ENCODE measurements around the gene C3orf18. TPM values are rescaled to one million over a fixed set of nuclear protein-coding genes. Genes with fewer than 3 reads are reported as not detected.

The C3orf18 gene
- total RNA-seq, 2 donors from 2014 or later, result 7.5 to 11.0 TPM

- intact Hi-C loops (cut with DNase I), result loop anchor here (5.0 to 10.0 kb wide), 2 partner anchors 256 to 1062 kb away; partner anchors contain the start of genes TEX264 and TMEM115
- TF ChIP-seq CTCF (IDR thresholded peaks at IDR 0.05), result no peak
- no peak for TF ChIP-seq POLR2AphosphoS5 (IDR thresholded peaks at IDR 0.05)
- no peak for TF ChIP-seq POLR2A (IDR thresholded peaks at IDR 0.05)
- no peaks in the 10 kb centered on the region for H3K36me3 ChIP-seq
- 71% methylated on average over 6 of the region's 6 CpGs for WGBS
- H3K9me3 ChIP-seq, result no peaks in the 10 kb centered on the region
- no peaks in the 10 kb centered on the region for H3K27me3 ChIP-seq (replicated peaks; ENCODE audit: insufficient read depth)
- no peak overlapping the region for H3K27ac ChIP-seq
- H3K4me3 ChIP-seq, result no peak overlapping the region
- H3K4me1 ChIP-seq (replicated peaks), result peaks cover 8% of the 10 kb centered on the region
- DNase-seq (ENCODE audit: low spot score), result no peak
Observed at GRCh38 chr3:50612970-50613846, 45.7 kb upstream of the C3orf18 start.

DNA sequence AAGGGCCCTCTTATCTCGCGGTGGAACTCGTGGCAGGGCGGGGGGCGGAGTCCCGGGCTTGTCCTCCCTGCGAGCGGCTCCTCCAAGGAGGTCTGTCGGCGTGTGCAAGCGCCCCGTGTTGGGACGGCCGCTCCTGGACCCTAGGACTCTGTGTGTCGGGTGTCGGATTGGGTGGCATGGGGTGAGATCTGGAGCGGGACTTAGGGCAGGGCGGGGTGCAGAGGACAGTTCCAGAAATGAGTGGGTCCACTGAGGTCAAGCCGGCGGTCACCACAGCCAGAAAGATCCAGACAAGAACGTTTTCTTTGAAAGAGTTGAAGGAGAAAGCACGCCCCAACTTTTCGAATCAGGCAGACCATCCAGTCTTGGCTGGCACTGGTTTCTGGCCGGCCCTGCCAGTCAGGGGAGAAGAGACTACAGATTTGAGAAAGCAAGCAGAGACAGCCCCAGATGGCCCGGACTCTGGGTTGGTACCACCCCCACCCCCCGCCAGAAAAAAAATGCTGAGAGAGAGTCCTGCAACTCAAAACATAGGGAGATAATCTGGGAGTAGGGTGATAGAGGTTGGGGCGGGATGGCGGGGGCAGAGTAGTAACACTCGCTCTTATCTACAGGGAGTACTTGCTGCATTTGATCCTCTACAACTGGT is 44.8 kb upstream of the C3orf18 start:
- no peak for DNase-seq (ENCODE audit: low spot score)
- intact Hi-C loops (cut with DNase I), result loop anchor here (5.0 to 10.0 kb wide), 2 partner anchors 255 to 1062 kb away; partner anchors contain the start of genes TEX264 and TMEM115
- Histone ChIP-seq H3K9me3 (no peaks in the 10 kb centered on the region), H3K27me3 (replicated peaks; ENCODE audit: insufficient read depth) (no peaks in the 10 kb centered on the region), H3K27ac (peak overlapping the region; percentile 71 to 78), H3K36me3 (no peaks in the 10 kb centered on the region), H3K4me1 (replicated peaks) (peaks cover 3% of the 10 kb centered on the region), H3K4me3 (peak overlapping the region; percentile 52 to 62)
- TF ChIP-seq CTCF (IDR thresholded peaks at IDR 0.05) (no peak), POLR2AphosphoS5 (IDR thresholded peaks at IDR 0.05) (no peak), POLR2A (IDR thresholded peaks at IDR 0.05) (peak; percentile 15)
- 8% methylated on average over 29 of the region's 29 CpGs for WGBS

- peak within 1 kb of the TSS; percentile 71 to 78 for H3K27ac ChIP-seq
- peak within 1 kb of the TSS; percentile 52 to 62 for H3K4me3 ChIP-seq
- no peaks in the 10 kb centered on the region for H3K36me3 ChIP-seq
- peaks cover 2% of the 10 kb centered on the region for H3K4me1 ChIP-seq (replicated peaks)
- H3K27me3 ChIP-seq (replicated peaks; ENCODE audit: insufficient read depth), result no peaks in the 10 kb centered on the region
- intact Hi-C loops (cut with DNase I), result loop anchor here (5.0 to 10.0 kb wide), 2 partner anchors 254 to 1063 kb away; partner anchors contain the start of genes TEX264 and TMEM115
- H3K9me3 ChIP-seq, result no peaks in the 10 kb centered on the region
- TF ChIP-seq POLR2A (IDR thresholded peaks at IDR 0.05), result peak; percentile 92
- peak in 1 of 4 experiments; percentile 39 for TF ChIP-seq CTCF (IDR thresholded peaks at IDR 0.05)
- no peak for TF ChIP-seq POLR2AphosphoS5 (IDR thresholded peaks at IDR 0.05)
- DNase-seq (ENCODE audit: low spot score), result peak; percentile 91
- WGBS, result under 1% methylated on average over 62 of the region's 75 CpGs
Observed at GRCh38 chr3:50611464-50612233, 44.1 kb upstream of the C3orf18 start, which contains the start of gene CISH. Gene CISH (minus strand): TSS chr3:50611774. CDS start chr3:50611650, 124 bp downstream.

DNA sequence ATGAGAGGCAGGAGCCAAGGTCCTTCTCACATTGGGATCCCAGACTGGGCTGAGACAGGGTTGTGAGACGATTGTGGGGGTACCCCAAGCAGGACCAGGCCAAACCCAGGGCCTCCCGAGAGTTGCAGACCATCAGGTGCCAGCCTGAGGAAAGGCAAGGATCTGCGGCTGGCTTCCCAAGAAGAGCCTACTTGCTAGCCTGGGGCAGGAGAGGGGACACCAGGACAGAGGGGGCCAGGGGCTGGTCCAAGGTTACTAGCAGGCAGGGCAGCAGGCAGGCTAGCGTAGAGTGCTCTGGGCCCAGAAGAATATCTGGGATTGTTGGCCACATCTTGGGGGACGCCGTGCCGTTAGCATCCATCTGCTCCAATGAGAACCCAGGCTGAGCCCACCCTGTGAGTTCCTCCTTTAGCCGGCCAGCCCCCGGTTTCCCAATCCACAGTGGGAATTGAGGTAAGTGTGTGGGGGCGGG is 43.5 kb upstream of the C3orf18 start:
- TF ChIP-seq POLR2A (IDR thresholded peaks at IDR 0.05), result no peak
- TF ChIP-seq POLR2AphosphoS5 (IDR thresholded peaks at IDR 0.05), result no peak
- TF ChIP-seq CTCF (IDR thresholded peaks at IDR 0.05), result no peak
- intact Hi-C loops (cut with DNase I), result loop anchor here (5.0 to 10.0 kb wide), 2 partner anchors 254 to 1064 kb away; partner anchors contain the start of genes TEX264 and TMEM115
- peak overlapping the region; percentile 71 to 78 for H3K27ac ChIP-seq
- H3K9me3 ChIP-seq, result no peaks in the 10 kb centered on the region
- H3K27me3 ChIP-seq (replicated peaks; ENCODE audit: insufficient read depth), result no peaks in the 10 kb centered on the region
- DNase-seq (ENCODE audit: low spot score), result no peak
- WGBS, result 11% methylated on average over 10 of the region's 10 CpGs
- peaks cover 2% of the 10 kb centered on the region for H3K4me1 ChIP-seq (replicated peaks)
- H3K36me3 ChIP-seq, result no peaks in the 10 kb centered on the region
- H3K4me3 ChIP-seq, result peak overlapping the region; percentile 52 to 62
